Liver (tissue), 3 donors: ENCODE measurements around the gene HEBP2.

Source experiments
- EGR1 ChIP-seq, 2 donors: IDR thresholded peaks; 2 replicates each; pipeline ENCODE4 v1.6.1; 2016 to 2018; ENCODE audit warnings: antibody characterized with exemption in 2 of 2, low read depth in 2 of 2
- GABPA ChIP-seq, 2 donors: IDR thresholded peaks in 1 of 2; conservative IDR thresholded peaks in 1 of 2; 2 replicates each; pipeline ENCODE4 v1.6.1; 2016; ENCODE audit warnings: antibody characterized with exemption in 2 of 2, mild to moderate bottlenecking in 1 of 2, moderate library complexity in 1 of 2
- JUND ChIP-seq, 2 donors: IDR thresholded peaks; 2 replicates each; pipeline ENCODE4 v1.6.1; 2016; ENCODE audit warnings: antibody characterized with exemption in 2 of 2
- RAD21 ChIP-seq, 2 donors: IDR thresholded peaks; 2 replicates each; pipeline ENCODE4 v1.6.1; 2016; ENCODE audit warnings: antibody characterized with exemption in 2 of 2, mild to moderate bottlenecking in 2 of 2
- SP1 ChIP-seq: IDR thresholded peaks from 2 replicates; pipeline ENCODE4 v1.6.1; 2018; ENCODE audit warnings: antibody characterized with exemption, mild to moderate bottlenecking
- TAF1 ChIP-seq: conservative IDR thresholded peaks from 2 replicates; pipeline ENCODE4 v1.6.1; 2016; ENCODE audit warnings: antibody characterized with exemption, mild to moderate bottlenecking
- YY1 ChIP-seq: IDR thresholded peaks from 2 replicates; pipeline ENCODE4 v1.6.1; 2016; ENCODE audit warnings: antibody characterized with exemption, mild to moderate bottlenecking
- TF ChIP-seq, protein P1 (sequence below): IDR thresholded peaks from 2 replicates; pipeline ENCODE4 v1.6.1; 2016; ENCODE audit warnings: antibody characterized with exemption
- TF ChIP-seq, protein P2 (sequence below): fragments of 150-350 bp; IDR thresholded peaks from 2 replicates; pipeline ENCODE4 v1.5.1; 2017; ENCODE audit warnings: improper control_type of control experiment, low read depth, low read length; ENCODE audit not compliant: missing input control
- TF ChIP-seq, protein P3 (sequence below): IDR thresholded peaks from 2 replicates; pipeline ENCODE4 v1.6.1; 2016; ENCODE audit warnings: antibody characterized with exemption, mild to moderate bottlenecking
- donor health status: healthy.
- donor health status: healthy.

GRCh38 chr6:138446821-138447220, 42.8 kb downstream of the HEBP2 start:
- TF ChIP-seq EGR1 (IDR thresholded peaks at IDR 0.05; ENCODE audit: low read depth in 2 of 2) (no peak), YY1 (no peak), JUND (IDR thresholded peaks at IDR 0.05) (no peak), SP1 (no peak), TAF1 (no peak), GABPA (IDR thresholded peaks at IDR 0.05 in 1 of 2, conservative IDR thresholded peaks at IDR 0.05 in 1 of 2) (no peak), RAD21 (IDR thresholded peaks at IDR 0.05) (no peak)
- TF ChIP-seq, protein P1, sequence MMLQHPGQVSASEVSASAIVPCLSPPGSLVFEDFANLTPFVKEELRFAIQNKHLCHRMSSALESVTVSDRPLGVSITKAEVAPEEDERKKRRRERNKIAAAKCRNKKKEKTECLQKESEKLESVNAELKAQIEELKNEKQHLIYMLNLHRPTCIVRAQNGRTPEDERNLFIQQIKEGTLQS = no peak
- TF ChIP-seq, protein P2, sequence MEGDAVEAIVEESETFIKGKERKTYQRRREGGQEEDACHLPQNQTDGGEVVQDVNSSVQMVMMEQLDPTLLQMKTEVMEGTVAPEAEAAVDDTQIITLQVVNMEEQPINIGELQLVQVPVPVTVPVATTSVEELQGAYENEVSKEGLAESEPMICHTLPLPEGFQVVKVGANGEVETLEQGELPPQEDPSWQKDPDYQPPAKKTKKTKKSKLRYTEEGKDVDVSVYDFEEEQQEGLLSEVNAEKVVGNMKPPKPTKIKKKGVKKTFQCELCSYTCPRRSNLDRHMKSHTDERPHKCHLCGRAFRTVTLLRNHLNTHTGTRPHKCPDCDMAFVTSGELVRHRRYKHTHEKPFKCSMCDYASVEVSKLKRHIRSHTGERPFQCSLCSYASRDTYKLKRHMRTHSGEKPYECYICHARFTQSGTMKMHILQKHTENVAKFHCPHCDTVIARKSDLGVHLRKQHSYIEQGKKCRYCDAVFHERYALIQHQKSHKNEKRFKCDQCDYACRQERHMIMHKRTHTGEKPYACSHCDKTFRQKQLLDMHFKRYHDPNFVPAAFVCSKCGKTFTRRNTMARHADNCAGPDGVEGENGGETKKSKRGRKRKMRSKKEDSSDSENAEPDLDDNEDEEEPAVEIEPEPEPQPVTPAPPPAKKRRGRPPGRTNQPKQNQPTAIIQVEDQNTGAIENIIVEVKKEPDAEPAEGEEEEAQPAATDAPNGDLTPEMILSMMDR = no peak
- TF ChIP-seq, protein P3, sequence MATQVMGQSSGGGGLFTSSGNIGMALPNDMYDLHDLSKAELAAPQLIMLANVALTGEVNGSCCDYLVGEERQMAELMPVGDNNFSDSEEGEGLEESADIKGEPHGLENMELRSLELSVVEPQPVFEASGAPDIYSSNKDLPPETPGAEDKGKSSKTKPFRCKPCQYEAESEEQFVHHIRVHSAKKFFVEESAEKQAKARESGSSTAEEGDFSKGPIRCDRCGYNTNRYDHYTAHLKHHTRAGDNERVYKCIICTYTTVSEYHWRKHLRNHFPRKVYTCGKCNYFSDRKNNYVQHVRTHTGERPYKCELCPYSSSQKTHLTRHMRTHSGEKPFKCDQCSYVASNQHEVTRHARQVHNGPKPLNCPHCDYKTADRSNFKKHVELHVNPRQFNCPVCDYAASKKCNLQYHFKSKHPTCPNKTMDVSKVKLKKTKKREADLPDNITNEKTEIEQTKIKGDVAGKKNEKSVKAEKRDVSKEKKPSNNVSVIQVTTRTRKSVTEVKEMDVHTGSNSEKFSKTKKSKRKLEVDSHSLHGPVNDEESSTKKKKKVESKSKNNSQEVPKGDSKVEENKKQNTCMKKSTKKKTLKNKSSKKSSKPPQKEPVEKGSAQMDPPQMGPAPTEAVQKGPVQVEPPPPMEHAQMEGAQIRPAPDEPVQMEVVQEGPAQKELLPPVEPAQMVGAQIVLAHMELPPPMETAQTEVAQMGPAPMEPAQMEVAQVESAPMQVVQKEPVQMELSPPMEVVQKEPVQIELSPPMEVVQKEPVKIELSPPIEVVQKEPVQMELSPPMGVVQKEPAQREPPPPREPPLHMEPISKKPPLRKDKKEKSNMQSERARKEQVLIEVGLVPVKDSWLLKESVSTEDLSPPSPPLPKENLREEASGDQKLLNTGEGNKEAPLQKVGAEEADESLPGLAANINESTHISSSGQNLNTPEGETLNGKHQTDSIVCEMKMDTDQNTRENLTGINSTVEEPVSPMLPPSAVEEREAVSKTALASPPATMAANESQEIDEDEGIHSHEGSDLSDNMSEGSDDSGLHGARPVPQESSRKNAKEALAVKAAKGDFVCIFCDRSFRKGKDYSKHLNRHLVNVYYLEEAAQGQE = no peak
